NCI-H1105 (cell line): ENCODE measurements around the gene AMPH.

ENCODE experiments used
- DNase-seq: peaks from one replicate; lab custom pipeline; 2025; lab: John Stamatoyannopoulos, UW

The AMPH gene

DNA sequence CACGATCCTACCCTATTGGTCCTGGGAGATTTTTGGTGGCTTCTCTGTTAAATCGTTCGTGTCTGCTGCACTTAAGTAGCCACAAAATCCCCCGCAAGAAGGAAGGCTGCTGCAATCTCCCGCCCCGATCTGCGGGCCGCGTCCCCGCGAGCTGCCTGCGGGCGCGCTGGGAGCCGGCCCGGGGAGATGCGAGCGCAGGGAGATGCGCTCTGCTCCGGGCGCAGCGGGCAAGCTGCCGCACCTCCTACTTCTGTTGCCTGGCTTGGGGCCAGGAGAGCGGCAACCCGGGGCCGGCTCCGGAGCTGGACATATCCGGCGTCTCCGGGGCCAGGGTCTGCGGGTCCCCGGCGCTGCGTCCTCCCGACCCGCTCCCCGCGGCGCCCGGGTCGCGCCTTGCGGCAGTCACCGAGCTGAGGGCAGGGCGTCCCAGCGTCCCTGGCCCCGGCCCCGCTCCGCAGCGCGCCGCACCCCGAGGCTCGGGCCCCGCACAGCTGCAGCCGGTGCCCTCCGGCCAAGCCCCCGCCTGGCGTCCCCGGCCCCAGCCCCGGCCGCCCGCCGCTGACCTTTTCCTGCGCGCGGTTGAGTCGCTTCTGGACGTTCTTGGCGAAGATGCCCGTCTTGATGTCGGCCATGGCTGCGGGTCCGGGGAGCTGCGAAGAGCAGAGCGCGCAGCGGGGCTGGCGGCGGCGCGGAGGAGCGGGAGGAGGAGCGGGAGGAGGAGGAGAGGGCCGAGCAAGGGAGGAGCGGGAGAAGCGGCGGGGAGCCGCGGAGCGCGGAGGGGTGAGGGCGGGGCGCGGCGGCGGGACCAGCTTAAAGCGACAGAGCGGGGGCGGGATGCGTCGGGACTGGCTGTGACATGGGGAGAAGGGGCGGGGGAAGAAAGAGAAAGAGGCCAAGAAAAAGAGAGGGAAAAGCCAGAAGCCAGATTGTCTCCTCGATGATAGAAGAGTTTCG is at the start of gene AMPH:
Gene AMPH, minus strand, starts transcription at position 654 of the 954 bp plus-strand sequence. Its CDS starts 22 bp downstream, at position 632.
- DNase-seq, result peak; percentile 73

DNA sequence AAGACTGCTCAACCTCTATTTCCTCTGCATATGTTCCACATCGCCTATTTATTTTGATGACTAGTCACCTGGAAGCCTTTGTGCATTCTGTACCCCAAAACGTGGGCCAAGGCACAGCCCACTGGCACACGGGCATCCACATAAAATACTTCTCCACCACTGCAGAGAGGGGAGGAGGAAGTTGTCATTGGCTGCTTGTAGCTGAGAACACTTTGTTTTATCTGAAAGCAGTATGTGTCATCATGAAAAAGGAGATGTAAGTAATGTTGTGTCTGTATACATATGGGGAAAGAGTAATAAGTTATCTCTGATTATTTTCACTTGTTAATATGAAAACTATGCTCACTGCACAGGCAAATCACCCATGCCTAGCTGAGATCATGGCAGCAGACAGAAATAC is 48.2 kb upstream of the AMPH start:
- no peak for DNase-seq

DNA sequence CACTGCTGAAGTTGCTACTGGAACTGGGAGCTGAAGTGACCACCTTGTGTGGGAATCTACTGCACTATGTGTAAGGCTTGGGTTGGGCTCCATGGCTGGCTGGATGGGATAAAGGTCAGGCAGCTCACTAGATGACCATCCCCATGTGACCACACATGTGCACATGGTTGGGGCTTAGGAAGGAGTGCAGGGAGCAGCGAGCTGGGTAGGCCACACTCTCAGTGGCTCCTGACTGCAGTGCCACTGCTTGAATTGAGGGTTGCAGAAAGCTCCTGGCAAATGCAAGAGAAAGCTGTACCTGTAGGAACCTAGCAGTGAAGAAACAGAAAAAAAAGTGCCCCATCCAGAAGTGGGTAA is 47.5 kb upstream of the AMPH start:
- DNase-seq, result no peak

DNA sequence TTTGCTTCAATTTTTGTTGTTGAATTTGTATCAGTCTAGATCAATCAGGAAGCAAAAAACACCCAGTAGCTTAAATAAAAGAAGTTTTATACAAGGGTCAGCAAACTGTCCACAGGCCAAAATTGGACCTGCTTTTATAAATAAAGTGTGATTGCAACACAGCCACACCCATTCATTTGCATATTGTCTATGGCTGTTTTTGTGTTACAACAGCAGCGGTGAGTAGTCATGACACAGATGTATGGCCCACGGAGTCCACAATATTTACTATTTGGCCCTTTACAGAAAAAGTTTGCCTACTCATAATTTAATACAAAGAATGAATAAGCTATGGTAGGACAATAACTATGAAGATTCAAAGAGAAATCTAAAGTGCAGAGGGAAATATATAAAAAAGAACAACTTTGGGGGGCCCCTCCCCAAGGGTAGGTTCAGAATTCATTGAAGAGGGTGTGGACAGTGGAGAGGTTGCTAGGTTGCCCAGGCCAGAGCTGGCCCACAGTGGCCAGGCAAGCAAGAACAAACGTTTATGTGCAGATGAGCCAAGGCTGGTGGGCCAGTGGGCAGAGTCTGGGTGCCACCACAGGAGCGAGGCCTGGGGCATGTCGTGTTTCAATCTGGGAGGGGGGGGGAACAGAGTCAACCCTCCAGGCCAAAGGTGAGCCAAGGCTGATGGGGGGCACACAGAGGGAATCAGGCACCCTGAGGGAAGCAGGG is 47.0 kb upstream of the AMPH start:
- DNase-seq, result no peak

DNA sequence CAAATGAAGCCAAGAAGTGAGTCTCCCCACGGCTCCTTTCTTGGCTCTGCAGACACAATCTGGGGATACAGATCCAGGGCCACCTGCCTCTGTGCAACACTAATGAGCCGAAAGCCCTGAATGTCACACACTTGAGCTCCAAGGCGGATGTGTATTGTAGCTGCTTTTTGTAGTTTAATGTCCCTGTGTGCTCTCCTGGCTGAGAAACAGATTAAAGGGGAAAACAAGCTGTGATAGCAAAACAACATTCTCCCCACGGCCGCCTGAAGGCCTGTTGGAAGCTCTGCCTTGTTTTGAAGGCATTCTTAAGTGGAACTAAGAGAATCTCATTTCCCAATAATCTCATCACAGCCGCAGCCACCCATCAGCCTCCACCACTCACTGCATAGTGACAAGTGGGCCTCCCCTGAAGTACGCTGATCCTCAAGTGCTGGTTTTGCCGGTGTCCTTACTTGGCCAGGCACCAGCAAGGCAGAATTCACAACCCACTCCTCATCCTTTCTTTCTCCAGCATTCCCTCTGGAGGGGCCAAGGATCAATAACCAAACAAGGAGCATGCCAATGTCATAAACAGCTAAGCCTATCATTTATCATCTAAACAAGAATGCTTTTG is 44.4 kb upstream of the AMPH start:
- no peak for DNase-seq

DNA sequence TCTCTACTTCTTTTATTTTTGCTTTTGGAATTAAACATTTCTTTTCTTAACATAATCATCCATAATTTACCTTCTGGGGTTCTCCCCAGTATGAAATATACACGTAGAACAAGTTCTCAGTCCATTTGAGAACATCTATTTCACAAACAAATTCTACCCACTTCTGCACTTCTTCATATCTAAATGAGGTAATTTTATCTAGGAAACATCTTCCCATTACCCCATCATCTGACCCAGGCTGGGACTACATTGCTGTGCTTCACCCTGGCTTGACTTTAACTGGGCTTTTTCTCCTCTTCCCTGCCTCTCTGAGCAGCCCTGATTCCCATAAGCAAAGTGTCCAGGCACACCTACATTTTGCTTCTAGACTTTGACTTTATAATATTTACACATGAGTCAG is 43.3 kb upstream of the AMPH start:
- DNase-seq, result no peak

DNA sequence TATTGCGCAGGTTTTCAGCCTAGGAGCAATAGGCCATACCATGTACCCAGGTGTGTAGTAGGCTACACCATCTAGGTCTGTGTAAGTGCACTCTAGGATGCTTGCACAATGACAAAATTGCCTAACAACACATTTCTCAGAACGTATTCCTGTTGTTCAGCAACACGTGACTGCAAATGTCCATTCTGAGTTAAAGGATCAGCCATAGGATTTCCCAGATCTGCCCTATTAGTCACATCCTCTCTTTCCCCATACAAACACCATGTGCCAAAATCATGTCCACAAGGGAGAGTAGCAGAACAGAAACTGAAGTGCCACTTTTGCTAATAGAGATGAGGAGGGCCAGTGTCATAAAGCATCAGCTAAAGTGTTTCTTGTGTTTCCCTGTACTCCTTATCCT is 42.6 kb upstream of the AMPH start:
- DNase-seq, result no peak

DNA sequence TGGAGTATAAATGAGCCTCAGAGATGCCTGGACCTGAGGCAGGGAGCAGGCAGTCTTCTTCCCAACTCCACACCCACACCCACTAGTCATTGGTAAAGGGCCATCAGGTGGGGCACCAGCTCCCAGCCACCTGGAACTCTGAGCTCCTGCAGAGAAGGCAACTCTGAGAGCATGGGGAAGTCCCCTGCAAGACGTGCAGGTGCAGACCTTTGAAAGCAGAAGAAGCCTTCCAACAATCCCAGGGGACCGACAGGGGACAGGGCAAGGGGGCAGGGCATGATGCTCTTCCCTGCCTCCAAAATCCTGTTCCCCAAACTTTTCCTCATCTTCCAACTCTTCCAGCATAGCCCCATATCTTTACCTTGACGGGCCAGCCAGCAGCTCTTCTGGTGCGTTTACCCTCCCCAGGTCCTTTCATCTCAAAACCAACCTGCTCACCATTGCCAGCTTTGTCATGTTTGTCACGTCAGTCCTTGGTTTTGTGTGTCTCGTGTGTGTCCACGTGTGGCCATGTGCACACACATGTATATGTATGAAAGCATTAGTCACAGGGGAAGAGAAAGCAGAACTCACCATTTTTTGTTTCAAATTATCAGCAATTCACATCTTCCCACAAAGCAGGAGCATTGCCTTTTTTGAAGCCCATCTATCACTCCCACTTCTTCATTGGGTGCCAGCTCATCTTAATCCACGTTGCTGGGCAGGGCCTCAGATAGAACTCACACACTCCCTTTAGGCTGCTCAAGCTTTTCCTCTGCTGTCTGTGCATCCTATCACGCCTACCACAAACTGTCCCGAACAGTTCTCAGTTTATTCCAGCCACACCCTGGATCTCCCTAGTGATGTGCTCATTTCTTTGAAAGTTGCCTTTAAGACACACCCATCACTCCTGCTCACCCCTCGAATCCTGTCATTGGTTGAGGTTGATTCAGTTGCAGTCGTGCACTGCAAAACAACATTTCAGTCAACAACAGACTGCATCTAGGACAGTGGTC is 41.0 kb upstream of the AMPH start:
- DNase-seq, result no peak

DNA sequence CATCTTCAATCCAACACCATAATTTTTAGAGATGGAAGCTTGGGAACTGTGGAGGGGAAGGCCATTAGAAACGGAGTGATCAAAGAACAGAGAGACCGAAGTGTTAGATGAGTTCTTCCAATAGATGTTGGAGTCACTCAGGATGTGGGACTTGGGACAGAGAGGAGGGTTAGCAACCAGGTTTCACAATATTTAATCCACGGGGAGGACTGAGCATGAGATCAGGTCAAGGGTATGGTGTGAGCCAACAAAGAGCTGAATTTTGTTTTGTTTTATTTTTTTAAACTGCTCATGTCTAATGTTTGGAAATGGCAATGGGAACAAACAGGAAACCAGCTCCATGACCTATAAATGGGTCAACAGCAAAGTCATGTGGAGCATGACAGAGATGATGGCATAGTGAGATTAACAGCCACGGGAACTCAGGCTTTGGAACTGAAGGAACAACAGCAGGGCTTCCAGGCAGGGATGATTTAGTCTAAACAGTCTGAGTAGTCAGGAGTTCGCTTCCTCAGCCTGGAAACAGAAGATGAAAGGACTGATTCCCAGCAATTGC is 38.9 kb upstream of the AMPH start:
- no peak for DNase-seq

DNA sequence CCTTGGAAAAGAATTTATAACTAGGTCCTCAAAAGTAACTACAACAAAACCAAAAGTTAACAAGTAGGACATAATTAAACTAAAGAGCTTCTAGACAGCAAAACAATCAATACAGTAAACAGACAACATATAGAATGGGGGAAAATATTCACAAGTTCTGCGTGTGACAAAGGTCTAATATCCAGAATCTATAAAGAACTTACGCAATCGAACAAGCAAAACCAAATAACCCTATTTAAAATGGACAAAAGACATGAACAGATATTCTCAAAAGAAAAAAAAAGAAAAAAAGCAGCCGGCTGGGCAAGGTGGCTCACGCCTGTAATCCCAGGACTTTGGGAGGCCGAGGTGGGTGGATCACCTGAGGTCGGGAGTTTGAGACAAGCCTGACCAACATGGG is 33.8 kb upstream of the AMPH start:
- DNase-seq, result no peak

DNA sequence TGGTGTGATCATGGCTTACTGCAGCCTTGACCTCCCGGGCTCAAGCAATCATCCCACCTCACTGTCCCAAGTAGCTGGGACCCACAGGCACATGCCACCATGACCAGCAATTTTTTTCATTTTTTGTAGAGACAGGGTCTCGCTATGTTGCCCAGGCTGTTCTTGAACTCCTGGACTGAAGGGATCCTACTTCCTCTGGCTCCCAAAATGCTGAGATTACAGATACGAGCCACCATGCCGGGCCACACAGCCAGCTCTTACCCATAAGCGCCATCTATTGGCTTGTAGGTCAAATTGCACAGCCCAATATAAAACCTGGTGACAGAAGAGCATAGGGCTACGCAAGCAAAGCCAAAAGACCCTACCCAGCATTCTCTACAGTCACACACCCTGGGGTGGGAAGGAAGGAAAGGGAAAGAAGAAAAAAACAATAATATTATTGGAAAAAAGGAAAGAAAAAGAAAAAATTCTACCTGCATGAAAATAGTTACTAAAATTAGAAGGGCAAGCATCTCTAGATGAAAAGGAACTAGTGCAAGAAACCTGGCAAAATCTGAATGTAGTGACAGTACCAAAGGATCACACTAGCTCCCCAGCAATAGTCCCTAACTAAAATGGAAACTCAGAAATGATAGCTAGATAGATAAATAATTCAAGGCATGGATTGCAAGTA is 29.4 kb upstream of the AMPH start:
- peak; percentile 51 for DNase-seq

DNA sequence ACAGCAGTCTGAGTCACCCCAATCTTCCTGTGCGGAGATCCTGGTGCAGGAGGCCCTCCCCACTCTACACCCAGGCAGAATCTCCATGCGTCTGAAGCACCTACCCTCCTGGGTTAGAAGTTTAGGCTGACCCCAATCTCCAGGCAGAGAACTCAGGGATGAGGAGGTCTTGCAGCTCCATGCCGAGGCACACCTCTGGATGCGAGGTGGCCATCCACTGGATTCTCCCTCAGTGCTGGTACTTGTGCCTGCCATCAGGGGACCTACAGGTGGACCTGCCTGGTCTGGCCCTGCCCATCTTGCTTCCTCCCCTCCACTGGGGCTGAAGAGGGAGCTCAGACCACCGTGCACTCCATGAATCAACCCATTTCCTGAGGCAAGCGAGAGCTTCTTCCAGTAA is 28.8 kb upstream of the AMPH start:
- DNase-seq, result no peak

DNA sequence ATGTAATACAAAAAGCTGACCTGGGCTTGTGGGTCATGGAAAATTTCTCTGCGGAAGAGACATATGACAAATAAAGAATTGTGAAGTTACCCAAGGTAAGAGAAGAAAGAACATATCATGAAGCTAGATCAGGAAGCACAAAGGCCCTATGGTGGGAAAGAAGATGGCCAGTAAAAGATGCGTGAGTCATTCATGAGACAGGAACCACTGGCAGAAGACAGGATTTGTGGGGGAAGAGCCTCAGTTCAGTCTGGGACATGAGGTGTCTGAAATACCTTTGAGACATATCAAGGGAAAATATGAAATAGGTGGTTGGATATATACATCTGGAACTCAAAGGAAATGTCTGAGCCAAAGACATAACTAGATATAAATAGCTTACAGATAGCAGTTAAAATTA is 27.7 kb upstream of the AMPH start:
- DNase-seq, result no peak

DNA sequence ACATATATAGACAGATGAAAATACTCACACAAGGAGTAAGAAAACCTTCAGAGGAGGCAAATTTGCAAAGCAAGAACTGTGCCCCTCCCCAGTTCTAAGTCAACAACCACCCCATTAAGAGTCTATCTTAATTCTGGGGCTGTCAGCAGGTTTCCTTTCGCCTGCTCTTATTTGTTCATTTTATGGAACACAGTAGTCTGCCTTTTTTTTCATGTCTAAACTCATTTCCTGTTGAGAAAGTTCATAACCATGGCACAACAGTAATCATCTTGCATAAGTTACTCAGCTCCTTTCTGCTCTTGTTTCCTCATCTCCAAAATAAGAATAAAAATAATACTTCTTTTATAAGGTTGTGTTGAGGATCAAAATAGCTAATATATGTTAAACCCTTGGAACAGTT is 25.8 kb upstream of the AMPH start:
- no peak for DNase-seq

DNA sequence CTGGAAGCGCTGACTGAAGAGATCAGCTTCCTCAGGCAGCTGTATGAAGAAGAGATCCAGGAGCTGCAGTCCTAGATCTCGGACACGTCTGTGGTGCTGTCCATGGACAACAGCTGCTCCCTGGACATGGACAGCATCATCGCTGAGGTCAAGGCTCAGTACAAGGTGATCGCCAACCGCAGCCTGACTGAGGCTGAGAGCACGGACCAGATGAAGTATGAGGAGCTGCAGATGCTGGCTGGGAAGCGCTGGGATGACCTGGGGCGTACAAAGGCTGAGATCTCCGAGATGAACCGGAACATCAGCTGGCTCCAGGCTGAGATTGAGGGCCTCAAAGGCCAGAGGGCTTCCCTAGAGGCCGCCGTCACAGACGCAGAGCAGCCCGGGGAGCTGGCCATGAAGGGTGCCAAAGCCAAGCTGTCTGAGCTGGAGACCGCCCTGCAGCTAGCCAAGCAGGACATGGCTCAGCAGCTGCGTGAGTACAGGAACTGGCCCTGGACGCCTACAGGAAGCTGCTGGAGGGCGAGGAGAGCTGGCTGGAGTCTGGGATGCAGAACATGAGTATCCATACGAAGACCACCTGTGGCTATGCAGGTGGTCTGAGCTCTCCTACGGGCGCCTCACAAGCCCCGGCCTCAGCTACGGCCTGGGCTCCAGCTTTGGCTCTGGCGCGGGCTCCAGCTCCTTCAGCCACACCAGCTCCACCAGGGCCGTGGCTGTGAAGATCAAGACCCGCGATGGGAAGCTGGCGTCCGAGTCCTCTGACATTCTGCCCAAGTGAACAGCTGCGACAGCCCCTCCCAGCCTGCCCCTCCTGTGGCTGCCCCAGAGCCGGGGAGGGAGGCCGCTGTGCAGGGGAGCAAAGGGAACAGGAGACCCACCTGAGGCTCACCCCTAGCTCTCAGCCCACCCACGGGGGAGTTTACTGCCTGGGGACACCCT is 24.9 kb upstream of the AMPH start:
- no peak for DNase-seq

DNA sequence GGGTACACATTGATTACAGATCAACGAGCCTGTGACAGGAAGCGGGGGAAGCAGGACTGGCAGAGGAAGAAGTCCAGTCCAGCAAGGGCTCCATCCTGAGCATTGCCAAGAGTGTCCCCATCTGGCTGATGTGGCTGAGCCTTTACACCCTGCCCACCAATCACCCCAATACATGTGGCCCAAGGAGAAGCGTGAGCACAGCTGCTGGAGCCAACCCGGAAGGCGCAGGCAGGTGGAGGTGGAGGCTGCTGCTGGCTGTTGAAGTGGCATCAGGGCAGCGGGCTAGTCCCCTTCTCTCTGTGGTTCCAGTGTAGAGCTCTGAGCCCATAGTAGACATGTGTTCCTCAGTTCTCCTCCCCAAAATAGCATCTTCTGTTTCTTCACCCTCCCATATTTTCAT is 6.8 kb upstream of the AMPH start:
- DNase-seq, result no peak

DNA sequence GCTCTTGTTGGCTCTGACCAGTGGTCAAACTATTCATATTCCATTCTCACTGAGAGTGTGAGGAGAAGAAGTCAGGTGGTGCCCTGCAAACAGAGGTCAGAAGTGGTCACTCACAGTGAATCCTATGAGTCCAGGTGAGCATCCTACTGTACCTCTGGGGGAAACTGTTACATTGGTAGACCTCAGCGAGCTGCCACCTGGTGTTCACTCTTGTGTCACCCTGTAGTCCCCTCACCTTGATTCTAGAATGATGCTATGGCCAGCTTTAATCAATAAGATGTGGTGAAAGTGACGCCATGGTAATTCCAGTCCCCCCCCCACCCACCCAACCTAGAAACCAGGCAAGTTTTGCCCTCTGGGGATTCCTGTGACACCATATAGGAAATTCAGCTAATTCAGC is 1.2 kb upstream of the AMPH start:
- no peak for DNase-seq

DNA sequence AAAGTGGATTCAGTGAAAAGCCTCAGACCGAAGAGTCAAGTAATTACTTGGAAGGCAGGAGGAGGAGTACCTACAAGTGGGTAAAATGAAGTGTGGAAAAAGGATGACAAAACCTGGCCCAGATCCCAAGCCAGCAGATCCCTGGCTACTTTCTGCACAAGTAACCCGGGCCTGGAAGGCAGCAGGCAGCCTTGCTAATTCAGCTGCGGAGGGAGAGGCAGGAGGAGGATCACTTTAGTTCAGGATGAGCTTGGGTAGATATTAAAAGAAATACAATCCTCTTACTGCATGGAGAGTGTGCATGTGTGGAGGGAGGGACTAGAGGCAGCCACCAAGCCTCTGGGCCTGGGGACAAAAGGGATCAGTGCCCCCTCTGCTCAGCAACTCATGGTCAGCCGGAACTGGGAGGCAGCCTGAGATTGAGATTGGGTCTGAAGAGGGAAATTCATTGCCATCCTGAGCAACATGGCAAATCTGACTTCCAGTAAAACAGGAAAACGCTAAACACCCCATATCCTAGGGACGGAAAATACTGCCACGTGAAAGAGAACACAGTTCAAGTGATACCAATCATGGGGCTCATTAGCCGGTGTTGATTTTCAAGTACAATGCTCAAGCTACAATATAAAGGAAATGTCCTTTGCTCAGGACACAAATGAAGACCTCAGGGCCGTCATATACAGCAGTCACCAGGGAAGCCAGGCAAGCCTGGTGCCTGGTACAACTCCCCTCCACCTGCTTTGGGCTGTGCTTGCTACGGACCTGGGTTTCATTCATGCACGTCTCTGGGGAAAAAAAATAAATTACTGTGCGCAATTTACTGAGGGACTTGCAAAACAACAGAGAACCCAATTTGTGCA is 1.3 kb downstream of the AMPH start:
- DNase-seq, result no peak
